Astrocyte (in vitro differentiated cells and primary cell): ENCODE results near the gene LGR6. TPM values are rescaled to one million over a fixed set of nuclear protein-coding genes. Genes with fewer than 3 reads are reported as not detected.

Source experiments
- DNase-seq: peaks from one replicate; pipeline ENCODE4 v3.0.0-alpha.2; 2010; ENCODE audit warnings: low read depth
- FAIRE-seq: peaks from 2 replicates; lab custom pipeline; 2011; peaks lifted over from hg19 to GRCh38; lab: Jason Lieb, UNC
- H2AFZ ChIP-seq: 2 replicates; pipeline ENCODE4 v1.6.0; 2012; ENCODE audit warnings: low read depth, low read length, inconsistent platforms
- H3K27ac ChIP-seq: 2 replicates; pipeline ENCODE4 v1.5.1; 2011; ENCODE audit warnings: low read depth, low read length, inconsistent platforms
- H3K27me3 ChIP-seq: 2 replicates; pipeline ENCODE4 v1.6.0; 2011; ENCODE audit warnings: low read length, inconsistent platforms; ENCODE audit not compliant: insufficient read depth
- H3K36me3 ChIP-seq: 2 replicates; pipeline ENCODE4 v1.5.1; 2011; ENCODE audit warnings: low read length, inconsistent platforms; ENCODE audit not compliant: insufficient read depth
- H3K4me1 ChIP-seq: 2 replicates; pipeline ENCODE4 v1.5.1; 2011; ENCODE audit warnings: low read length, inconsistent platforms; ENCODE audit not compliant: insufficient read depth
- H3K4me2 ChIP-seq: 2 replicates; pipeline ENCODE4 v1.6.0; 2012; ENCODE audit warnings: low read length, inconsistent platforms
- H3K4me3 ChIP-seq: 2 replicates; pipeline ENCODE4 v1.5.1; 2011; ENCODE audit warnings: low read depth, mild to moderate bottlenecking, low read length, inconsistent platforms; ENCODE audit not compliant: insufficient read depth
- H3K79me2 ChIP-seq: 2 replicates; pipeline ENCODE4 v1.6.0; 2012; ENCODE audit warnings: mild to moderate bottlenecking, low read length, inconsistent platforms; ENCODE audit not compliant: insufficient read depth
- H3K9ac ChIP-seq: 2 replicates; pipeline ENCODE4 v1.6.0; 2012; ENCODE audit warnings: mild to moderate bottlenecking, low read length, inconsistent platforms
- H3K9me3 ChIP-seq: 2 replicates; pipeline ENCODE4 v1.5.1; 2012; ENCODE audit warnings: low read depth, mild to moderate bottlenecking, low read length, inconsistent platforms; ENCODE audit not compliant: insufficient read depth
- H4K20me1 ChIP-seq: 2 replicates; pipeline ENCODE4 v1.6.0; 2012; ENCODE audit warnings: low read length, inconsistent platforms; ENCODE audit not compliant: insufficient read depth
- H3K27ac Mint-ChIP-seq: one replicate; pipeline ENCODE4 v1.8.0; 2021; ENCODE audit warnings: mild to moderate bottlenecking, mixed read lengths; ENCODE audit not compliant: unreplicated experiment
- H3K27me3 Mint-ChIP-seq: one replicate; pipeline ENCODE4 v1.8.0; 2021; ENCODE audit warnings: low read depth, mixed read lengths; ENCODE audit not compliant: unreplicated experiment
- H3K36me3 Mint-ChIP-seq: one replicate; pipeline ENCODE4 v1.8.0; 2021; ENCODE audit warnings: low read depth, mixed read lengths; ENCODE audit not compliant: unreplicated experiment
- H3K4me1 Mint-ChIP-seq: one replicate; pipeline ENCODE4 v1.8.0; 2021; ENCODE audit warnings: low read depth, mixed read lengths; ENCODE audit not compliant: unreplicated experiment
- H3K4me3 Mint-ChIP-seq: one replicate; pipeline ENCODE4 v1.8.0; 2021; ENCODE audit warnings: mild to moderate bottlenecking, moderate library complexity, mixed read lengths; ENCODE audit not compliant: unreplicated experiment
- H3K9me3 Mint-ChIP-seq: one replicate; pipeline ENCODE4 v1.8.0; 2021; ENCODE audit warnings: mild to moderate bottlenecking, mixed read lengths; ENCODE audit not compliant: unreplicated experiment
- CTCF ChIP-seq: IDR thresholded peaks from 2 replicates; pipeline ENCODE4 v1.5.1; 2011; ENCODE audit warnings: low read depth, mild to moderate bottlenecking, inconsistent platforms, low read length, moderate library complexity; ENCODE audit not compliant: insufficient read depth
- EZH2 ChIP-seq: IDR thresholded peaks from 2 replicates; pipeline ENCODE4 v1.6.1; 2012; ENCODE audit warnings: mild to moderate bottlenecking, low read length, inconsistent platforms; ENCODE audit not compliant: insufficient read depth
- total RNA-seq: library from RNA; stranded (reverse); gene quantifications from 2 replicates; pipeline ENCODE4 v1.2.1, GENCODE V29; 2021

The LGR6 gene
- total RNA-seq, 1 donor from 2014 or later: 0.27 TPM

GRCh38 chr1:202233171-202233570 is 39.6 kb downstream of the LGR6 start:
- Histone ChIP-seq H3K9ac (no peak overlapping the region), H2AFZ (no peak overlapping the region), H3K4me3 (no peak overlapping the region), H3K4me2 (no peak overlapping the region), H3K36me3 (no peaks in the 10 kb centered on the region), H3K79me2 (no peaks in the 10 kb centered on the region), H3K27me3 (no peaks in the 10 kb centered on the region), H4K20me1 (no peaks in the 10 kb centered on the region), H3K4me1 (peaks cover 26% of the 10 kb centered on the region), H3K9me3 (no peaks in the 10 kb centered on the region), H3K27ac (no peak overlapping the region)
- Mint-ChIP-seq H3K27ac (no peak overlapping the region), H3K4me3 (no peak overlapping the region), H3K27me3 (peaks cover 17% of the 10 kb centered on the region), H3K9me3 (no peaks in the 10 kb centered on the region), H3K4me1 (peaks cover 35% of the 10 kb centered on the region), H3K36me3 (no peaks in the 10 kb centered on the region)
- FAIRE-seq: no peak
- TF ChIP-seq CTCF: no peak
- no peak for TF ChIP-seq EZH2
- DNase-seq: no peak

- Histone ChIP-seq H3K79me2 (no peaks in the 10 kb centered on the region), H2AFZ (no peak overlapping the region), H3K9me3 (no peaks in the 10 kb centered on the region), H3K4me2 (no peak overlapping the region), H4K20me1 (no peaks in the 10 kb centered on the region), H3K36me3 (no peaks in the 10 kb centered on the region), H3K4me1 (peaks cover 26% of the 10 kb centered on the region), H3K9ac (no peak overlapping the region), H3K27me3 (no peaks in the 10 kb centered on the region), H3K4me3 (no peak overlapping the region), H3K27ac (no peak overlapping the region)
- DNase-seq (no peak), FAIRE-seq (no peak)
- peaks cover 35% of the 10 kb centered on the region for H3K4me1 Mint-ChIP-seq
- H3K27ac Mint-ChIP-seq: peak overlapping the region; percentile 28
- H3K9me3 Mint-ChIP-seq: no peaks in the 10 kb centered on the region
- TF ChIP-seq CTCF (no peak), EZH2 (no peak)
- H3K4me3 Mint-ChIP-seq: no peak overlapping the region
- peaks cover 11% of the 10 kb centered on the region for H3K27me3 Mint-ChIP-seq
- no peaks in the 10 kb centered on the region for H3K36me3 Mint-ChIP-seq
Observed at GRCh38 chr1:202233804-202234203, 40.2 kb downstream of the LGR6 start.

- H3K4me2 ChIP-seq: no peak overlapping the region
- no peak overlapping the region for H3K9ac ChIP-seq
Observed at GRCh38 chr1:202234331-202235002, 40.9 kb downstream of the LGR6 start.

More at GRCh38 chr1:202234331-202235002, 40.9 kb downstream of the LGR6 start:
- FAIRE-seq: no peak
- Histone ChIP-seq H3K27me3 (no peaks in the 10 kb centered on the region), H3K9me3 (no peaks in the 10 kb centered on the region), H3K4me3 (no peak overlapping the region), H3K4me1 (peaks cover 26% of the 10 kb centered on the region), H3K27ac (peak overlapping the region; percentile 82), H3K36me3 (no peaks in the 10 kb centered on the region), H3K79me2 (no peaks in the 10 kb centered on the region), H4K20me1 (no peaks in the 10 kb centered on the region), H2AFZ (no peak overlapping the region)
- TF ChIP-seq CTCF: no peak
- TF ChIP-seq EZH2: no peak
- H3K27ac Mint-ChIP-seq: peak overlapping the region; percentile 99
- no peaks in the 10 kb centered on the region for H3K36me3 Mint-ChIP-seq
- peak; percentile 76 for DNase-seq
- H3K4me1 Mint-ChIP-seq: peaks cover 35% of the 10 kb centered on the region
- no peaks in the 10 kb centered on the region for H3K9me3 Mint-ChIP-seq
- peak overlapping the region; percentile 27 for H3K4me3 Mint-ChIP-seq
- peaks cover 8% of the 10 kb centered on the region for H3K27me3 Mint-ChIP-seq
